ENCODE results near the gene PHKB. TPM values are rescaled to one million over a fixed set of nuclear protein-coding genes. Genes with fewer than 3 reads are reported as not detected.

Gene PHKB
- polyA plus RNA-seq, 1 donor, result 52.8 TPM

GRCh38 chr16:47571049-47571448, 109.9 kb downstream of the PHKB start:
- no peak for DNase-seq

- DNase-seq, result no peak
These were observed 110.6 kb downstream of the PHKB start for GRCh38 chr16:47571711-47572110.

- DNase-seq, result no peak
These were observed 113.2 kb downstream of the PHKB start for GRCh38 chr16:47574091-47575054.

- no peak for DNase-seq
These were observed 115.9 kb downstream of the PHKB start for GRCh38 chr16:47577029-47577428.

- DNase-seq, result no peak
These were observed 116.9 kb downstream of the PHKB start for GRCh38 chr16:47578033-47578432.

GRCh38 chr16:47578573-47578972, 117.4 kb downstream of the PHKB start:
- no peak for DNase-seq

- DNase-seq, result no peak
These were observed 120.0 kb downstream of the PHKB start for GRCh38 chr16:47581114-47581513.

- DNase-seq, result no peak
These were observed 123.5 kb downstream of the PHKB start for GRCh38 chr16:47584464-47585225.

- no peak for DNase-seq
These were observed 125.0 kb downstream of the PHKB start for GRCh38 chr16:47586121-47586520.

- DNase-seq, result no peak
These were observed 129.3 kb downstream of the PHKB start for GRCh38 chr16:47590472-47590871.

- no peak for DNase-seq
These were observed 131.1 kb downstream of the PHKB start for GRCh38 chr16:47592232-47592631.

GRCh38 chr16:47599512-47599911, 138.4 kb downstream of the PHKB start:
- DNase-seq, result no peak

- no peak for DNase-seq
These were observed 139.2 kb downstream of the PHKB start for GRCh38 chr16:47600376-47600775.

GRCh38 chr16:47604306-47604705, 143.2 kb downstream of the PHKB start:
- DNase-seq, result no peak

GRCh38 chr16:47611042-47611441, 149.9 kb downstream of the PHKB start:
- no peak for DNase-seq

- no peak for DNase-seq
These were observed 150.8 kb downstream of the PHKB start for GRCh38 chr16:47611848-47612493.

- DNase-seq, result no peak
These were observed 151.6 kb downstream of the PHKB start for GRCh38 chr16:47612711-47613110.

- DNase-seq, result no peak
These were observed 152.1 kb downstream of the PHKB start for GRCh38 chr16:47613251-47613650.

GRCh38 chr16:47617732-47618131, 156.6 kb downstream of the PHKB start:
- no peak for DNase-seq

- no peak for DNase-seq
These were observed 161.5 kb downstream of the PHKB start for GRCh38 chr16:47622451-47623176.

GRCh38 chr16:47624563-47624962, 163.4 kb downstream of the PHKB start:
- no peak for DNase-seq

GRCh38 chr16:47625115-47625567, 164.0 kb downstream of the PHKB start:
- no peak for DNase-seq

All from hindlimb muscle (tissue), 1 donor.